Liver (tissue), 9 donors: ENCODE results near the gene SLIT3. TPM values are rescaled to one million over a fixed set of nuclear protein-coding genes. Genes with fewer than 3 reads are reported as not detected.

ENCODE experiments used
- DNase-seq: peaks from one replicate; pipeline ENCODE4 v3.0.0-alpha.2; 2017; ENCODE audit warnings: low spot score
- H3K27ac ChIP-seq, 2 donors: one replicate each; pipeline ENCODE4 v1.7.0; 2013; ENCODE audit warnings: inconsistent platforms in 2 of 2, low read length in 2 of 2, control low read depth in 1 of 2, low read depth in 1 of 2, mild to moderate bottlenecking in 1 of 2
- H3K27me3 ChIP-seq, 4 donors: one replicate each; pipeline versions ENCODE4 v1.6.1 to v1.7.0; 2013; ENCODE audit warnings: low read length in 3 of 4, inconsistent platforms in 1 of 4, mild to moderate bottlenecking in 1 of 4, moderate library complexity in 1 of 4; ENCODE audit not compliant: control insufficient read depth in 4 of 4, insufficient read depth in 4 of 4
- H3K36me3 ChIP-seq, 4 donors: one replicate each; pipeline versions ENCODE4 v1.6.1 to v1.7.0; 2013; ENCODE audit warnings: low read length in 3 of 4, mild to moderate bottlenecking in 3 of 4, low read depth in 1 of 4, moderate library complexity in 1 of 4; ENCODE audit not compliant: control insufficient read depth in 4 of 4, insufficient read depth in 3 of 4
- H3K4me1 ChIP-seq, 4 donors: one replicate each; pipeline versions ENCODE4 v1.6.1 to v1.7.0; 2013; ENCODE audit warnings: low read length in 3 of 4, mild to moderate bottlenecking in 3 of 4, moderate library complexity in 1 of 4; ENCODE audit not compliant: control insufficient read depth in 4 of 4, insufficient read depth in 4 of 4
- H3K4me3 ChIP-seq, 3 donors: one replicate each; pipeline versions ENCODE4 v1.6.1 to v1.7.0; 2013; ENCODE audit warnings: low read length in 3 of 3, control low read depth in 1 of 3, low read depth in 1 of 3, mild to moderate bottlenecking in 1 of 3
- H3K9ac ChIP-seq, 2 donors: one replicate each; pipeline ENCODE4 v1.7.0; 2013; ENCODE audit warnings: low read length in 2 of 2, mild to moderate bottlenecking in 2 of 2, moderate library complexity in 2 of 2, control low read depth in 1 of 2, low read depth in 1 of 2
- H3K9me3 ChIP-seq, 4 donors: one replicate each; pipeline versions ENCODE4 v1.6.1 to v1.7.0; 2013; ENCODE audit warnings: low read length in 3 of 4; ENCODE audit not compliant: control insufficient read depth in 4 of 4
- EGR1 ChIP-seq, 2 donors: IDR thresholded peaks; 2 replicates each; pipeline ENCODE4 v1.6.1; 2016 to 2018; ENCODE audit warnings: antibody characterized with exemption in 2 of 2, low read depth in 2 of 2
- FOXA1 ChIP-seq: IDR thresholded peaks from 2 replicates; pipeline ENCODE4 v1.6.1; 2016; ENCODE audit warnings: antibody characterized with exemption
- FOXA2 ChIP-seq: IDR thresholded peaks from 2 replicates; pipeline ENCODE4 v1.6.1; 2016; ENCODE audit warnings: antibody characterized with exemption
- GABPA ChIP-seq, 2 donors: IDR thresholded peaks in 1 of 2; conservative IDR thresholded peaks in 1 of 2; 2 replicates each; pipeline ENCODE4 v1.6.1; 2016; ENCODE audit warnings: antibody characterized with exemption in 2 of 2, mild to moderate bottlenecking in 1 of 2, moderate library complexity in 1 of 2
- HNF4A ChIP-seq, 2 donors: conservative IDR thresholded peaks; 2 replicates each; pipeline ENCODE4 v1.6.1; 2016; ENCODE audit warnings: antibody characterized with exemption in 2 of 2, mild to moderate bottlenecking in 2 of 2
- HNF4G ChIP-seq: IDR thresholded peaks from 2 replicates; pipeline ENCODE4 v1.6.1; 2016; ENCODE audit warnings: antibody characterized with exemption
- JUND ChIP-seq, 2 donors: IDR thresholded peaks; 2 replicates each; pipeline ENCODE4 v1.6.1; 2016; ENCODE audit warnings: antibody characterized with exemption in 2 of 2
- NR2F2 ChIP-seq: IDR thresholded peaks from 2 replicates; pipeline ENCODE4 v1.6.1; 2016; ENCODE audit warnings: antibody characterized with exemption
- RAD21 ChIP-seq, 2 donors: IDR thresholded peaks; 2 replicates each; pipeline ENCODE4 v1.6.1; 2016; ENCODE audit warnings: antibody characterized with exemption in 2 of 2, mild to moderate bottlenecking in 2 of 2
- RXRA ChIP-seq, 2 donors: IDR thresholded peaks; 2 replicates each; pipeline ENCODE4 v1.6.1; 2017 to 2018; ENCODE audit warnings: antibody characterized with exemption in 2 of 2, mild to moderate bottlenecking in 1 of 2
- SP1 ChIP-seq: IDR thresholded peaks from 2 replicates; pipeline ENCODE4 v1.6.1; 2018; ENCODE audit warnings: antibody characterized with exemption, mild to moderate bottlenecking
- TAF1 ChIP-seq: conservative IDR thresholded peaks from 2 replicates; pipeline ENCODE4 v1.6.1; 2016; ENCODE audit warnings: antibody characterized with exemption, mild to moderate bottlenecking
- YY1 ChIP-seq: IDR thresholded peaks from 2 replicates; pipeline ENCODE4 v1.6.1; 2016; ENCODE audit warnings: antibody characterized with exemption, mild to moderate bottlenecking
- WGBS: extraction: QIAGEN DNeasy Blood & Tissue Kit; methylation state at CpG from one replicate; pipeline ENCODE4 v1.1.7; 2013; 5-methylcytosine and 5-hydroxymethylcytosine counted together
- polyA plus RNA-seq, 2 donors: library from polyadenylated mRNA; stranded (reverse) in 1 of 2; unstranded in 1 of 2; fragments of 200-250 nt in 1 of 2; fragments of >200 nt in 1 of 2; fragmentation: Nextera tagmentation in 1 of 2; extraction: Ambion mirVana in 1 of 2; gene quantifications; one replicate each; pipeline versions ENCODE4 v1.2.1 to v1.2.3, GENCODE V29; 2013 to 2015
- total RNA-seq, 2 donors: library from RNA; depleted of rRNA; stranded (reverse); fragments of >200 nt; gene quantifications; one replicate each; pipeline ENCODE4 v1.2.3, GENCODE V29; 2014
- TF ChIP-seq, protein P1 (sequence below): fragments of 150-350 bp; IDR thresholded peaks from 2 replicates; pipeline ENCODE4 v1.5.1; 2017; ENCODE audit warnings: improper control_type of control experiment, low read depth, low read length; ENCODE audit not compliant: missing input control
- TF ChIP-seq, protein P2 (sequence below): IDR thresholded peaks from 2 replicates; pipeline ENCODE4 v1.6.1; 2016; ENCODE audit warnings: antibody characterized with exemption
- TF ChIP-seq, protein P3 (sequence below): IDR thresholded peaks from 2 replicates; pipeline ENCODE4 v1.6.1; 2016; ENCODE audit warnings: antibody characterized with exemption
- TF ChIP-seq, protein P4 (sequence below): IDR thresholded peaks from 2 replicates; pipeline ENCODE4 v1.6.1; 2016; ENCODE audit warnings: antibody characterized with exemption
- donor health status: healthy.
- donor health status: healthy.
- donor health status: healthy.
- donor health status: healthy.
- donor health status: healthy.

Gene SLIT3
- total and polyA plus RNA-seq, 4 donors: 0.61 to 1.3 (median 0.91) TPM

DNA sequence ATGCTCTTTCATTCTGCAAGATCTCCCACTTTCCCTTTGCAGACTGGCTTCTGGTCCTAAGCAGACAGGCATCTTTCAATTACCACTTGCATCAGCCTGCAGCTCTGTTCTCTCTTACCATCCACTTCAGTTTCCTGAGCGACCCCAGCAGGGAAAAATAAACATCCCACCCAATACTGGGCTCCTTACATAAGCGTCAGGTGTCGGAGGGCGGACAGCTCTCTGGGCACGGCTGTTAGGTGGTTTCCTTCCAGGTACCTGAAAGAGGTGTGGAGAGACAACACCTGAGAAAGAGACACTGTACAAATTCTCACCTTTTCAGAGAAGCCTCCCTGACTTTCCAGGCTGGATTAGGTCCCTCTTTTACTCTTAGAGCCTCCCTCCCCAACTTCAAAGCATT, 576.7 kb downstream of the SLIT3 start:
- Histone ChIP-seq H3K27ac (no peak overlapping the region), H3K9ac (no peak overlapping the region), H3K4me3 (no peak overlapping the region), H3K36me3 (no peaks in the 10 kb centered on the region), H3K9me3 (peaks cover 0 to 2% (median 1%) of the 10 kb centered on the region in 4 donors), H3K4me1 (no peaks in the 10 kb centered on the region), H3K27me3 (no peaks in the 10 kb centered on the region)
- TF ChIP-seq RAD21 (IDR thresholded peaks at IDR 0.05) (no peak), HNF4G (no peak), TAF1 (no peak), JUND (IDR thresholded peaks at IDR 0.05) (no peak), SP1 (no peak), YY1 (no peak), EGR1 (IDR thresholded peaks at IDR 0.05; ENCODE audit: low read depth in 2 of 2) (no peak), FOXA1 (no peak), NR2F2 (no peak), RXRA (IDR thresholded peaks at IDR 0.05) (no peak), HNF4A (conservative IDR thresholded peaks at IDR 0.05) (no peak), FOXA2 (no peak)
- TF ChIP-seq, protein P1, sequence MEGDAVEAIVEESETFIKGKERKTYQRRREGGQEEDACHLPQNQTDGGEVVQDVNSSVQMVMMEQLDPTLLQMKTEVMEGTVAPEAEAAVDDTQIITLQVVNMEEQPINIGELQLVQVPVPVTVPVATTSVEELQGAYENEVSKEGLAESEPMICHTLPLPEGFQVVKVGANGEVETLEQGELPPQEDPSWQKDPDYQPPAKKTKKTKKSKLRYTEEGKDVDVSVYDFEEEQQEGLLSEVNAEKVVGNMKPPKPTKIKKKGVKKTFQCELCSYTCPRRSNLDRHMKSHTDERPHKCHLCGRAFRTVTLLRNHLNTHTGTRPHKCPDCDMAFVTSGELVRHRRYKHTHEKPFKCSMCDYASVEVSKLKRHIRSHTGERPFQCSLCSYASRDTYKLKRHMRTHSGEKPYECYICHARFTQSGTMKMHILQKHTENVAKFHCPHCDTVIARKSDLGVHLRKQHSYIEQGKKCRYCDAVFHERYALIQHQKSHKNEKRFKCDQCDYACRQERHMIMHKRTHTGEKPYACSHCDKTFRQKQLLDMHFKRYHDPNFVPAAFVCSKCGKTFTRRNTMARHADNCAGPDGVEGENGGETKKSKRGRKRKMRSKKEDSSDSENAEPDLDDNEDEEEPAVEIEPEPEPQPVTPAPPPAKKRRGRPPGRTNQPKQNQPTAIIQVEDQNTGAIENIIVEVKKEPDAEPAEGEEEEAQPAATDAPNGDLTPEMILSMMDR: no peak
- TF ChIP-seq, protein P2, sequence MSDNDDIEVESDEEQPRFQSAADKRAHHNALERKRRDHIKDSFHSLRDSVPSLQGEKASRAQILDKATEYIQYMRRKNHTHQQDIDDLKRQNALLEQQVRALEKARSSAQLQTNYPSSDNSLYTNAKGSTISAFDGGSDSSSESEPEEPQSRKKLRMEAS: no peak
- TF ChIP-seq, protein P3, sequence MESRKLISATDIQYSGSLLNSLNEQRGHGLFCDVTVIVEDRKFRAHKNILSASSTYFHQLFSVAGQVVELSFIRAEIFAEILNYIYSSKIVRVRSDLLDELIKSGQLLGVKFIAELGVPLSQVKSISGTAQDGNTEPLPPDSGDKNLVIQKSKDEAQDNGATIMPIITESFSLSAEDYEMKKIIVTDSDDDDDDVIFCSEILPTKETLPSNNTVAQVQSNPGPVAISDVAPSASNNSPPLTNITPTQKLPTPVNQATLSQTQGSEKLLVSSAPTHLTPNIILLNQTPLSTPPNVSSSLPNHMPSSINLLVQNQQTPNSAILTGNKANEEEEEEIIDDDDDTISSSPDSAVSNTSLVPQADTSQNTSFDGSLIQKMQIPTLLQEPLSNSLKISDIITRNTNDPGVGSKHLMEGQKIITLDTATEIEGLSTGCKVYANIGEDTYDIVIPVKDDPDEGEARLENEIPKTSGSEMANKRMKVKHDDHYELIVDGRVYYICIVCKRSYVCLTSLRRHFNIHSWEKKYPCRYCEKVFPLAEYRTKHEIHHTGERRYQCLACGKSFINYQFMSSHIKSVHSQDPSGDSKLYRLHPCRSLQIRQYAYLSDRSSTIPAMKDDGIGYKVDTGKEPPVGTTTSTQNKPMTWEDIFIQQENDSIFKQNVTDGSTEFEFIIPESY: no peak
- TF ChIP-seq, protein P4, sequence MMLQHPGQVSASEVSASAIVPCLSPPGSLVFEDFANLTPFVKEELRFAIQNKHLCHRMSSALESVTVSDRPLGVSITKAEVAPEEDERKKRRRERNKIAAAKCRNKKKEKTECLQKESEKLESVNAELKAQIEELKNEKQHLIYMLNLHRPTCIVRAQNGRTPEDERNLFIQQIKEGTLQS: no peak
- WGBS: 65% methylated on average over 5 of the region's 5 CpGs
- DNase-seq: no peak

DNA sequence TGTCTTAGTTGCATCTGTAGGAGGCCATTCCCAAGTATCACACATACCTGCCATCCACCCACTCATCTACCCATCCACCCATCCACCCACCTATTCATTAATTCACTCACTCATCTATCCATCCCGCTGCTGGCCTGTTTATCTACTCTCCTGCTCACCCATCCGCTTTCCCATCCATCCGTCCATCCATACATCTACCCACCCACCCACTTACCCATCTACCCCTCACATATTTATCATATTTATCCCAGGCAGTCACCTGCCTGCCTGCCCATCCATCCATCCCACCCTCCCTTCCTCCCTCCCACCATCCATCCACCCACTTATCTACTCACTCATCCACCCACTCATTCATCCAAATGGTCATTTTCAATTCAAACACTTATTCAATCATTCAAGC, 577.9 kb downstream of the SLIT3 start:
- no peaks in the 10 kb centered on the region for H3K4me1 ChIP-seq
- no peak overlapping the region for H3K27ac ChIP-seq
- TF ChIP-seq, protein P4: no peak
- TF ChIP-seq NR2F2 (no peak), HNF4A (conservative IDR thresholded peaks at IDR 0.05) (no peak), HNF4G (no peak), FOXA2 (no peak), RXRA (IDR thresholded peaks at IDR 0.05) (no peak), GABPA (IDR thresholded peaks at IDR 0.05 in 1 of 2, conservative IDR thresholded peaks at IDR 0.05 in 1 of 2) (no peak), FOXA1 (no peak), JUND (IDR thresholded peaks at IDR 0.05) (no peak), SP1 (no peak), YY1 (no peak), RAD21 (IDR thresholded peaks at IDR 0.05) (no peak), TAF1 (no peak)
- TF ChIP-seq, protein P1: no peak
- TF ChIP-seq, protein P3: no peak
- TF ChIP-seq, protein P2: no peak
- H3K9ac ChIP-seq: no peak overlapping the region
- DNase-seq: no peak
- whole genome bisulfite sequencing: 93% methylated on average over 3 of the region's 3 CpGs
- peaks cover 0 to 2% (median 0%) of the 10 kb centered on the region in 4 donors for H3K9me3 ChIP-seq
- H3K27me3 ChIP-seq: no peaks in the 10 kb centered on the region
- H3K36me3 ChIP-seq: no peaks in the 10 kb centered on the region
- no peak overlapping the region for H3K4me3 ChIP-seq
